ENCODE measurements around the gene H1-8.

The H1-8 gene

GRCh38 chr3:129595544-129596193 lies 52.7 kb downstream of the H1-8 start:
- no peak for DNase-seq

GRCh38 chr3:129596194-129597086 lies 53.5 kb downstream of the H1-8 start:
- DNase-seq, result peak; percentile 88

- peak; percentile 42 for DNase-seq
These were observed 54.4 kb downstream of the H1-8 start for GRCh38 chr3:129597087-129597999.

- DNase-seq, result peak; percentile 38
These were observed 55.0 kb downstream of the H1-8 start for GRCh38 chr3:129598000-129598381.

GRCh38 chr3:129598484-129598883 lies 55.5 kb downstream of the H1-8 start:
- no peak for DNase-seq

GRCh38 chr3:129599073-129599472 lies 56.1 kb downstream of the H1-8 start:
- DNase-seq, result no peak

GRCh38 chr3:129599607-129600006 lies 56.6 kb downstream of the H1-8 start:
- peak; percentile 24 for DNase-seq

- no peak for DNase-seq
These were observed 57.4 kb downstream of the H1-8 start for GRCh38 chr3:129600348-129600747.

Measured in DMS53 (cell line).